ENCODE measurements around the gene MEGF6. TPM values are rescaled to one million over a fixed set of nuclear protein-coding genes. Genes with fewer than 3 reads are reported as not detected.

Gene MEGF6
- total RNA-seq, 1 experiment from 2014 or later: 32.4 TPM

- Mint-ChIP-seq H3K4me1 (ENCODE audit: low read depth, unreplicated experiment) (no peaks in the 10 kb centered on the region), H3K27me3 (ENCODE audit: unreplicated experiment) (no peaks in the 10 kb centered on the region), H3K9me3 (ENCODE audit: low read depth, unreplicated experiment) (no peaks in the 10 kb centered on the region), H3K36me3 (ENCODE audit: insufficient read depth, unreplicated experiment) (no peaks in the 10 kb centered on the region), H3K27ac (ENCODE audit: unreplicated experiment) (no peak overlapping the region), H3K4me3 (ENCODE audit: low read depth, unreplicated experiment) (no peak overlapping the region)
- TF ChIP-seq, protein P1, sequence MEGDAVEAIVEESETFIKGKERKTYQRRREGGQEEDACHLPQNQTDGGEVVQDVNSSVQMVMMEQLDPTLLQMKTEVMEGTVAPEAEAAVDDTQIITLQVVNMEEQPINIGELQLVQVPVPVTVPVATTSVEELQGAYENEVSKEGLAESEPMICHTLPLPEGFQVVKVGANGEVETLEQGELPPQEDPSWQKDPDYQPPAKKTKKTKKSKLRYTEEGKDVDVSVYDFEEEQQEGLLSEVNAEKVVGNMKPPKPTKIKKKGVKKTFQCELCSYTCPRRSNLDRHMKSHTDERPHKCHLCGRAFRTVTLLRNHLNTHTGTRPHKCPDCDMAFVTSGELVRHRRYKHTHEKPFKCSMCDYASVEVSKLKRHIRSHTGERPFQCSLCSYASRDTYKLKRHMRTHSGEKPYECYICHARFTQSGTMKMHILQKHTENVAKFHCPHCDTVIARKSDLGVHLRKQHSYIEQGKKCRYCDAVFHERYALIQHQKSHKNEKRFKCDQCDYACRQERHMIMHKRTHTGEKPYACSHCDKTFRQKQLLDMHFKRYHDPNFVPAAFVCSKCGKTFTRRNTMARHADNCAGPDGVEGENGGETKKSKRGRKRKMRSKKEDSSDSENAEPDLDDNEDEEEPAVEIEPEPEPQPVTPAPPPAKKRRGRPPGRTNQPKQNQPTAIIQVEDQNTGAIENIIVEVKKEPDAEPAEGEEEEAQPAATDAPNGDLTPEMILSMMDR (IDR thresholded peaks at IDR 0.05; ENCODE audit: unreplicated experiment): no peak
- CTCF ChIA-PET: no interaction called here
- BruUV-seq (replicated peaks): no TSS peak
- no peak for DNase-seq
- intact Hi-C loops (cut with micrococcal nuclease; ENCODE audit: unreplicated experiment): no loop called here
Measured at GRCh38 chr1:3540876-3541275, 70.4 kb downstream of the MEGF6 start.

- no peaks in the 10 kb centered on the region for H3K27me3 Mint-ChIP-seq (ENCODE audit: unreplicated experiment)
- no peak overlapping the region for H3K4me3 Mint-ChIP-seq (ENCODE audit: low read depth, unreplicated experiment)
- H3K27ac Mint-ChIP-seq (ENCODE audit: unreplicated experiment): no peak overlapping the region
- H3K36me3 Mint-ChIP-seq (ENCODE audit: insufficient read depth, unreplicated experiment): no peaks in the 10 kb centered on the region
- TF ChIP-seq, protein P1 (IDR thresholded peaks at IDR 0.05; ENCODE audit: unreplicated experiment): no peak
- H3K4me1 Mint-ChIP-seq (ENCODE audit: low read depth, unreplicated experiment): no peaks in the 10 kb centered on the region
- no TSS peak for BruUV-seq (replicated peaks)
- intact Hi-C loops (cut with micrococcal nuclease; ENCODE audit: unreplicated experiment): no loop called here
- no peak for DNase-seq
- CTCF ChIA-PET: interaction anchor here (0.7 kb wide), 1 partner anchor 15 kb away, joined by 3 read pairs; no protein-coding TSS in a partner anchor
- H3K9me3 Mint-ChIP-seq (ENCODE audit: low read depth, unreplicated experiment): no peaks in the 10 kb centered on the region
Measured at GRCh38 chr1:3539707-3540425, 71.4 kb downstream of the MEGF6 start.

DNA sequence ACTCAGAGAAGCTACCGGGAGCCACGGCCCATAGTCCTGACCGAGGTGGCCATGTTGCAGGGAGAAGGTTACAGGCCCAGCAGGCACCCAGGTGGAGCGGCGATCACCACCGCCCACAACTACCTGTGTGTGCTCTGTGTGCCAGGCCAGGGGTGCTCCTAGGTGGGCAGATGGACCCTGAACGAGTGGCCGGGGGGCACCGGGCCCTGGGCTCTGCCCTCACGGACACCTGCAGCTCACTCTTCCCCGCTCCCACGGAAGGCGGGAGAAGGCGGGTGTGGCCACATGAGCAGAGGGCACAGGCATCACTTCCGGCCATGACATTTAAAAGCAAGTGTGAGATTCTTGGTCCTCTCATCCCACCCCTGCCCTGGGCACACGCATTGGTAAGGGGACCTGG, 73.9 kb downstream of the MEGF6 start:
- no TSS peak for BruUV-seq (replicated peaks)
- TF ChIP-seq, protein P1 (IDR thresholded peaks at IDR 0.05; ENCODE audit: unreplicated experiment): no peak
- Mint-ChIP-seq H3K9me3 (ENCODE audit: low read depth, unreplicated experiment) (no peaks in the 10 kb centered on the region), H3K4me1 (ENCODE audit: low read depth, unreplicated experiment) (no peaks in the 10 kb centered on the region), H3K27ac (ENCODE audit: unreplicated experiment) (no peak overlapping the region), H3K36me3 (ENCODE audit: insufficient read depth, unreplicated experiment) (no peaks in the 10 kb centered on the region), H3K4me3 (ENCODE audit: low read depth, unreplicated experiment) (no peak overlapping the region), H3K27me3 (ENCODE audit: unreplicated experiment) (no peaks in the 10 kb centered on the region)
- CTCF ChIA-PET: no interaction called here
- intact Hi-C loops (cut with micrococcal nuclease; ENCODE audit: unreplicated experiment): no loop called here
- DNase-seq: no peak

DNA sequence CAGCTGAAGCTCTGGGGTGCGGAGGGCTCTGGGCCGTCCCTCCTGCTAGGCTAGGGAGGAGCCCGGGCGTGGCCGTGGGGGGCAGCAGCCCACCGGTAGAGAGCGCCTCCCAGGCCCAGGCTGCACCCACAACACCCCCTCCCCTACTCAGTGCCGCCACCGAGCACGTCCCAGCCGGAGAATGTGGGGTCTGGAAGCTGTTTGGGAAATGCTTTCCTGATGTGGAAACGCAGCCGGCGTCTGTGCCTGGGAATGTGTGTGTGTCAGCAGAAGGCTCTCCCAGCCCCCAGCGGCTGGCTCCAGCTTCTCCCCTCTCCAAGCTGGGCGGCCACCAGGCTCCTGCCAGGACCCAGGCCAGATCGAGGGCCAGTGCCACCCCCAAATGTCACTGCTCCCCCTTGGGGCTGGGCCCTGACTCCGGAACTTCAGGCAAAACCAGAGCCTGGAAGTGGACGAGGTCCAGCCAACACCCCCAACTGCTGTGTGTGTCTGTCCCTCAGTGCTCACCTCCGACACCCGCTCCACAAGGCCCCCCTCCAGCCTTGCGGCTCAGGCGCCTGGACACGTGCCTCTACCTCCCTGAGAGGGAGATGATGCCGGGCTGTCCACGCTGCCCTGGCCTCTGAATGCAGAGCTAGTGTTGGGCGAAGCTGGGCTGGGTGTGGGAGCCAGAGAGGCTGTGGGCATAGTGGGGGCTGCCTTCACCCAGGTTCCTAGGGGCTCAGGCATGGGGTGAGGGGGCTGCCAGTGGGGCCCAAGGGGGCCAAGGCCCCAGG, 74.7 kb downstream of the MEGF6 start:
- H3K27me3 Mint-ChIP-seq (ENCODE audit: unreplicated experiment): no peaks in the 10 kb centered on the region
- no peaks in the 10 kb centered on the region for H3K36me3 Mint-ChIP-seq (ENCODE audit: insufficient read depth, unreplicated experiment)
- H3K4me1 Mint-ChIP-seq (ENCODE audit: low read depth, unreplicated experiment): no peaks in the 10 kb centered on the region
- no peak for DNase-seq
- H3K9me3 Mint-ChIP-seq (ENCODE audit: low read depth, unreplicated experiment): no peaks in the 10 kb centered on the region
- intact Hi-C loops (cut with micrococcal nuclease; ENCODE audit: unreplicated experiment): no loop called here
- no peak overlapping the region for H3K4me3 Mint-ChIP-seq (ENCODE audit: low read depth, unreplicated experiment)
- CTCF ChIA-PET: no interaction called here
- no TSS peak for BruUV-seq (replicated peaks)
- H3K27ac Mint-ChIP-seq (ENCODE audit: unreplicated experiment): no peak overlapping the region
- TF ChIP-seq, protein P1 (IDR thresholded peaks at IDR 0.05; ENCODE audit: unreplicated experiment): no peak

Data from Calu3 (cell line).